Measurements from ENCODE around the gene MAMSTR. TPM values are rescaled to one million over a fixed set of nuclear protein-coding genes. Genes with fewer than 3 reads are reported as not detected.

MAMSTR gene
- total and polyA plus RNA-seq, 10 of the 15 experiments (the other 5 are each of a cell fraction or from before 2014, with no cell fraction given) = 0.04 to 0.73 (median 0.31) TPM; not detected in 1

DNA sequence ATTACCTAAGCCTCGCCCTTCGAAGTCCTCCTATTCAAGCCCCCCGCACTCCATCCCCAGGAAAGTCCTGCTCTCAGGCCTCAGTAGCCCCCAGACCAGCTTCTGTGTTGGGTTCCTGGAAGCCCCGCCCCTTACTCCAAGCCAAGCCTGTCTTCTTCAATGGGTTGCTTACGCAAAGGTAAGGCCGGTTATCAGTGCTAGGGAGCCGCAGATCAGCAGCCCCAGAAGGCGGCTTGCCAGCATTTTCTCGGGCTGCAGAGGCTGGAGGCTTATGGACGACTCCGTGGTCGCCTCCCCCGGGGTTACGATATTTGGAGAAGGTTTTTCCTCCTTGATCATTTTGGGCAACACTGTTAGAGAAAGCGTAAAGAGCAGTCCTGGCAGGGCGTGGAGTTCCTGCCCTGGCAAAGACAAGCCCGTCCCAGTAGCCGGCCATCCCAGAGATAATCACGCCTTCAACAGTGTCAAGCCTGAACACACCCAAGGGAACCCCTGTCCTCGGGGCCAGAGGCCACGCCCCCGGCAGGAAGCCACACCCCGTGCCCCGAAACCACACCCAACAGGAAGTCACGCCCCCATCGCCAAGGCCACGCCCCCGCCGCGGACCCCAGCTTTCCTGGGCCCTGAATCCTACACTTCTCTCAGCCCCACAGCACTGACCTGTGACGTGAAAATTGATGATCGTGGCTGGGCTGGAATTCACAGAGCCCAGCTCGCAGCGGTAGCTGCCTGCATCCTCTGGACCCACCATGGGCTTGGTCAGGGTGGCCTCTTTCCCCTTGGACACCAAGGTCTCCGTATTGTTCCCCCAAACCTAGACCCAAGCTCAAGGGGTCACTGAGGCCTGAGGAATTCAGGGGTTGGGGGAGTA, 21.8 kb upstream of the MAMSTR start:
- Histone ChIP-seq H3K4me1 (ENCODE audit: control insufficient read depth, insufficient read depth, low read length) (peaks cover 5% of the 10 kb centered on the region), H3K79me2 (ENCODE audit: control insufficient read depth, insufficient read depth, low read length) (no peaks in the 10 kb centered on the region), H3K4me3 (no peak overlapping the region), H3K27me3 (replicated peaks in 1 of 2; ENCODE audit: control insufficient read depth in 2 of 2, insufficient read depth in 2 of 2, low read length in 1 of 2) (peaks cover 6 to 9% of the 10 kb centered on the region in 2 experiments; a peak in 3 of 4 replicates), H4K20me1 (ENCODE audit: control insufficient read depth, insufficient read depth) (no peaks in the 10 kb centered on the region), H3K9ac (ENCODE audit: control insufficient read depth, insufficient read depth, low read length) (no peak overlapping the region), H2AFZ (ENCODE audit: control insufficient read depth, low read depth, low read length) (no peak overlapping the region), H3K27ac (ENCODE audit: control insufficient read depth, insufficient read depth) (no peak overlapping the region), H3K36me3 (ENCODE audit: control insufficient read depth in 2 of 2, insufficient read depth in 2 of 2, low read length in 1 of 2) (no peaks in the 10 kb centered on the region), H3K4me2 (ENCODE audit: control insufficient read depth, insufficient read depth) (no peak overlapping the region), H3K9me3 (replicated peaks; ENCODE audit: control insufficient read depth, insufficient read depth, low read length) (peaks cover 2% of the 10 kb centered on the region; the same call in 1 of the 3 replicates)
- no peak for TF ChIP-seq NR2F1 (conservative IDR thresholded peaks at IDR 0.05)
- no peak for TF ChIP-seq SPI1 (IDR thresholded peaks at IDR 0.05; ENCODE audit: borderline replicate concordance, insufficient read depth, low read depth, low read length)
- no peak for TF ChIP-seq RELA (IDR thresholded peaks at IDR 0.05; ENCODE audit: borderline replicate concordance, partially characterized antibody)
- TF ChIP-seq, protein P1, sequence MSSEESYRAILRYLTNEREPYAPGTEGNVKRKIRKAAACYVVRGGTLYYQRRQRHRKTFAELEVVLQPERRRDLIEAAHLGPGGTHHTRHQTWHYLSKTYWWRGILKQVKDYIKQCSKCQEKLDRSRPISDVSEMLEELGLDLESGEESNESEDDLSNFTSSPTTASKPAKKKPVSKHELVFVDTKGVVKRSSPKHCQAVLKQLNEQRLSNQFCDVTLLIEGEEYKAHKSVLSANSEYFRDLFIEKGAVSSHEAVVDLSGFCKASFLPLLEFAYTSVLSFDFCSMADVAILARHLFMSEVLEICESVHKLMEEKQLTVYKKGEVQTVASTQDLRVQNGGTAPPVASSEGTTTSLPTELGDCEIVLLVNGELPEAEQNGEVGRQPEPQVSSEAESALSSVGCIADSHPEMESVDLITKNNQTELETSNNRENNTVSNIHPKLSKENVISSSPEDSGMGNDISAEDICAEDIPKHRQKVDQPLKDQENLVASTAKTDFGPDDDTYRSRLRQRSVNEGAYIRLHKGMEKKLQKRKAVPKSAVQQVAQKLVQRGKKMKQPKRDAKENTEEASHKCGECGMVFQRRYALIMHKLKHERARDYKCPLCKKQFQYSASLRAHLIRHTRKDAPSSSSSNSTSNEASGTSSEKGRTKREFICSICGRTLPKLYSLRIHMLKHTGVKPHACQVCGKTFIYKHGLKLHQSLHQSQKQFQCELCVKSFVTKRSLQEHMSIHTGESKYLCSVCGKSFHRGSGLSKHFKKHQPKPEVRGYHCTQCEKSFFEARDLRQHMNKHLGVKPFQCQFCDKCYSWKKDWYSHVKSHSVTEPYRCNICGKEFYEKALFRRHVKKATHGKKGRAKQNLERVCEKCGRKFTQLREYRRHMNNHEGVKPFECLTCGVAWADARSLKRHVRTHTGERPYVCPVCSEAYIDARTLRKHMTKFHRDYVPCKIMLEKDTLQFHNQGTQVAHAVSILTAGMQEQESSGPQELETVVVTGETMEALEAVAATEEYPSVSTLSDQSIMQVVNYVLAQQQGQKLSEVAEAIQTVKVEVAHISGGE (CRISPR knock-in tag; IDR thresholded peaks at IDR 0.05) = no peak
- TF ChIP-seq, protein P2, sequence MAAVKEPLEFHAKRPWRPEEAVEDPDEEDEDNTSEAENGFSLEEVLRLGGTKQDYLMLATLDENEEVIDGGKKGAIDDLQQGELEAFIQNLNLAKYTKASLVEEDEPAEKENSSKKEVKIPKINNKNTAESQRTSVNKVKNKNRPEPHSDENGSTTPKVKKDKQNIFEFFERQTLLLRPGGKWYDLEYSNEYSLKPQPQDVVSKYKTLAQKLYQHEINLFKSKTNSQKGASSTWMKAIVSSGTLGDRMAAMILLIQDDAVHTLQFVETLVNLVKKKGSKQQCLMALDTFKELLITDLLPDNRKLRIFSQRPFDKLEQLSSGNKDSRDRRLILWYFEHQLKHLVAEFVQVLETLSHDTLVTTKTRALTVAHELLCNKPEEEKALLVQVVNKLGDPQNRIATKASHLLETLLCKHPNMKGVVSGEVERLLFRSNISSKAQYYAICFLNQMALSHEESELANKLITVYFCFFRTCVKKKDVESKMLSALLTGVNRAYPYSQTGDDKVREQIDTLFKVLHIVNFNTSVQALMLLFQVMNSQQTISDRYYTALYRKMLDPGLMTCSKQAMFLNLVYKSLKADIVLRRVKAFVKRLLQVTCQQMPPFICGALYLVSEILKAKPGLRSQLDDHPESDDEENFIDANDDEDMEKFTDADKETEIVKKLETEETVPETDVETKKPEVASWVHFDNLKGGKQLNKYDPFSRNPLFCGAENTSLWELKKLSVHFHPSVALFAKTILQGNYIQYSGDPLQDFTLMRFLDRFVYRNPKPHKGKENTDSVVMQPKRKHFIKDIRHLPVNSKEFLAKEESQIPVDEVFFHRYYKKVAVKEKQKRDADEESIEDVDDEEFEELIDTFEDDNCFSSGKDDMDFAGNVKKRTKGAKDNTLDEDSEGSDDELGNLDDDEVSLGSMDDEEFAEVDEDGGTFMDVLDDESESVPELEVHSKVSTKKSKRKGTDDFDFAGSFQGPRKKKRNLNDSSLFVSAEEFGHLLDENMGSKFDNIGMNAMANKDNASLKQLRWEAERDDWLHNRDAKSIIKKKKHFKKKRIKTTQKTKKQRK (IDR thresholded peaks at IDR 0.05; ENCODE audit: low read depth, low read length) = no peak
- peak; percentile 32 for TF ChIP-seq SP1 (IDR thresholded peaks at IDR 0.05; ENCODE audit: low read depth, low read length)
- TF ChIP-seq GATAD2B (conservative IDR thresholded peaks at IDR 0.05; ENCODE audit: low read depth) = no peak
- POLR2A ChIA-PET = no interaction called here
- BruUV-seq (replicated peaks) = no TSS peak
- 54% methylated on average over 34 of the region's 35 CpGs for WGBS (ENCODE audit: insufficient coverage, insufficient replicate concordance, low lambda C conversion rate, missing lambda C conversion rate)
- FAIRE-seq (no peak), DNase-seq (ENCODE audit: low read depth, low spot score) (no peak), ATAC-seq (peak; percentile 38; the same call in 1 of the 3 replicates)
- intact Hi-C loops (cut with micrococcal nuclease; ENCODE audit: unreplicated experiment) = no loop called here
- RAD21 ChIA-PET (ENCODE audit: unreplicated experiment) = no interaction called here
- CTCF ChIA-PET = no interaction called here
- in situ Hi-C loops (cut with MboI) = no loop called here
- SMC1A ChIA-PET (ENCODE audit: uncharacterized antibody, unreplicated experiment) = no interaction called here
